Ovary (tissue), 3 donors: ENCODE measurements around the gene RHBDF2.

Experiments used
- POLR2A ChIP-seq: fragments of 450-650 bp; IDR thresholded peaks from one replicate; pipeline ENCODE4 v1.6.1; 2017; ENCODE audit warnings: antibody characterized with exemption, mild to moderate bottlenecking, moderate library complexity
- TF ChIP-seq, protein P1 (sequence below), 3 donors: fragments of 450-650 bp in 2 of 3; fragments of 200-600 bp in 1 of 3; IDR thresholded peaks; one replicate each; pipeline versions ENCODE4 v1.5.1 to v1.8.0; 2016 to 2022; ENCODE audit warnings: antibody characterized with exemption in 3 of 3, mild to moderate bottlenecking in 1 of 3
- donor health status: DM: no; HTN: no; CAD: no.

GRCh38 chr17:76537578-76538280 is 36.5 kb upstream of the RHBDF2 start, which contains the start of gene CYGB:
- no peak for TF ChIP-seq POLR2A
- TF ChIP-seq, protein P1, sequence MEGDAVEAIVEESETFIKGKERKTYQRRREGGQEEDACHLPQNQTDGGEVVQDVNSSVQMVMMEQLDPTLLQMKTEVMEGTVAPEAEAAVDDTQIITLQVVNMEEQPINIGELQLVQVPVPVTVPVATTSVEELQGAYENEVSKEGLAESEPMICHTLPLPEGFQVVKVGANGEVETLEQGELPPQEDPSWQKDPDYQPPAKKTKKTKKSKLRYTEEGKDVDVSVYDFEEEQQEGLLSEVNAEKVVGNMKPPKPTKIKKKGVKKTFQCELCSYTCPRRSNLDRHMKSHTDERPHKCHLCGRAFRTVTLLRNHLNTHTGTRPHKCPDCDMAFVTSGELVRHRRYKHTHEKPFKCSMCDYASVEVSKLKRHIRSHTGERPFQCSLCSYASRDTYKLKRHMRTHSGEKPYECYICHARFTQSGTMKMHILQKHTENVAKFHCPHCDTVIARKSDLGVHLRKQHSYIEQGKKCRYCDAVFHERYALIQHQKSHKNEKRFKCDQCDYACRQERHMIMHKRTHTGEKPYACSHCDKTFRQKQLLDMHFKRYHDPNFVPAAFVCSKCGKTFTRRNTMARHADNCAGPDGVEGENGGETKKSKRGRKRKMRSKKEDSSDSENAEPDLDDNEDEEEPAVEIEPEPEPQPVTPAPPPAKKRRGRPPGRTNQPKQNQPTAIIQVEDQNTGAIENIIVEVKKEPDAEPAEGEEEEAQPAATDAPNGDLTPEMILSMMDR (IDR thresholded peaks at IDR 0.05) = no peak
